Subcutaneous adipose tissue (tissue), 4 donors: ENCODE results near the gene SMIM13. TPM values are rescaled to one million over a fixed set of nuclear protein-coding genes. Genes with fewer than 3 reads are reported as not detected.

Source experiments
- total RNA-seq, 4 donors: library from RNA; depleted of rRNA; stranded (reverse); fragments of >200 nt; gene quantifications; one replicate each; pipeline ENCODE4 v1.1.0, GENCODE V29; 2016
- TF ChIP-seq, protein P1 (sequence below): fragments of 450-650 bp; IDR thresholded peaks from one replicate; pipeline ENCODE4 v1.5.1; 2016; ENCODE audit warnings: low read depth, mild to moderate bottlenecking, control low read depth, antibody characterized with exemption, moderate library complexity

Gene SMIM13
- total RNA-seq, 4 donors from 2014 or later = 4.0 to 9.9 (median 6.7) TPM

DNA sequence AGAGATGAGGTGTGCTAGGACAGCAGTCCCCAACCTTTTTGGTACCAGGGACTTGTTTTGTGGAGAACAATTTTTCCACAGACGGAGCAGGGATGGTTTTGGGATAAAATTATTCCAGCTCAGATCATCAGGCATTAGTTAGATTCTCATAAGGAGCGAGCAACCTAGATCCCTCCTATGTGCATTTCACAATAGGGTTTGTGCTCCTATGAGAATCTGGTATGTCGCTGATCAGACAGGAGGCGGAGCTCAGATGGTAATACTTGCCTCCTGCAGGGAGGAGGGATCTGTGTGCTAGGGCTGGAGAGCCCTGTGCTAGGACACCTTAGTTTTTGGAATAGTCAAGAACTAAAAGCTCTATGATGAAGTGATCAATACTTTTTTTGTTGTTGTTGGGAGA is 2.5 kb downstream of the SMIM13 start:
- TF ChIP-seq, protein P1, sequence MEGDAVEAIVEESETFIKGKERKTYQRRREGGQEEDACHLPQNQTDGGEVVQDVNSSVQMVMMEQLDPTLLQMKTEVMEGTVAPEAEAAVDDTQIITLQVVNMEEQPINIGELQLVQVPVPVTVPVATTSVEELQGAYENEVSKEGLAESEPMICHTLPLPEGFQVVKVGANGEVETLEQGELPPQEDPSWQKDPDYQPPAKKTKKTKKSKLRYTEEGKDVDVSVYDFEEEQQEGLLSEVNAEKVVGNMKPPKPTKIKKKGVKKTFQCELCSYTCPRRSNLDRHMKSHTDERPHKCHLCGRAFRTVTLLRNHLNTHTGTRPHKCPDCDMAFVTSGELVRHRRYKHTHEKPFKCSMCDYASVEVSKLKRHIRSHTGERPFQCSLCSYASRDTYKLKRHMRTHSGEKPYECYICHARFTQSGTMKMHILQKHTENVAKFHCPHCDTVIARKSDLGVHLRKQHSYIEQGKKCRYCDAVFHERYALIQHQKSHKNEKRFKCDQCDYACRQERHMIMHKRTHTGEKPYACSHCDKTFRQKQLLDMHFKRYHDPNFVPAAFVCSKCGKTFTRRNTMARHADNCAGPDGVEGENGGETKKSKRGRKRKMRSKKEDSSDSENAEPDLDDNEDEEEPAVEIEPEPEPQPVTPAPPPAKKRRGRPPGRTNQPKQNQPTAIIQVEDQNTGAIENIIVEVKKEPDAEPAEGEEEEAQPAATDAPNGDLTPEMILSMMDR = no peak

DNA sequence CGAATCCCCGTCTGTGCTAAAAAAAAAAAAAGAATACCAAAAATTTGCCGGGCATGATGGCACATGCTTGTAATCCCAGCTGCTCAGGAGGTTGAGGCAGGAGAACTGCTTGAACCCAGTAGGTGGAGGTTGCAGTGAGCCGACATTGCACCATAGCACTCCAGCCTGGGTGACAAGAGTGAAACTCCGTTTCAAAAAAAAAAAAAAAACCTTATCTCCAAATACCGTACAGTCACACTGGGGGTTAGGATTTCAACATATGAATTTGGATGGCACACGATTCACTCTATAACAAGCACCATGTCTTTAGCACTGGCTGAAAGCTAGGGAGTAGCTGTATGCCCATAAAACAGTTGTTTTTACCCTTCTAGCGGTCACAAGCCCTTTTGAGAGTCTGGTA is 3.8 kb downstream of the SMIM13 start:
- TF ChIP-seq, protein P1 = no peak

DNA sequence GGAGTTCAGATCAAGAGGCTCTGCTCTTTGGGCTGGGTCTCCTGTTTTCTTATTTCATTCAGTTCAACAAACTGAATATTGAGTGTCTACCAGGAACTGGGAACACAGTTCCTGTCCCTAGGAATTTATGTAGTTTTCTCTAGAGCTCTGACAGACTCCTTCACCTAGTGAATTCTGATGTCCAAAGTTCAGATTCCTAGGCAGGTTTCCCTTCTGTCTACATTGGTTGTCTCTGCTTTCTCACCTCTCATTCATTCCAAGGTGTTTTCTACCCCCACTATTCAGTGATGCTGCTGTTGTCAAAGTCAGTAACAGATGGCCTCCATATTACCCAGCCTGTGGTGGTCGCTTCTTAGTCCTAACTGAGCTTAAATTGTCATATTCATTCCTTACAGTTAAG is 4.4 kb downstream of the SMIM13 start:
- TF ChIP-seq, protein P1 = no peak

DNA sequence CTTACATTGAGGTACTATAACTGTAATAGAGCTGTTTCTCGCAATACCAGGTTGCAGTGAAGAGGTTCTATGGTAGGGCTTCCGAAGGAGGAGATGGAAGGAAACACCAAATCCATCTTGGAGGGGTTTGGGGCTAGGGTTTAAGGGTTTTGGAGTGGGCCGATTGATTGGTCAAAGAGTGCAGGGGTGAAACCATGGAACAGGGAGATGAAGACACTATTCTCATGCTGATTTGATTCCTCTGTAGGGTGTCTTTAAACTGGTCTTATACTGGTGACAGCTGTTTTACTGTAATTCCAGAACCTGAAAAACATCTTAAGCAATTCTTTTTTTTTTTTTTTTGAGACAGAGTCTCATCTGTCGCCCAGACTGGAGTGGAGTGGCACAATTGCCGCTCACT is 7.8 kb downstream of the SMIM13 start:
- TF ChIP-seq, protein P1 = no peak

DNA sequence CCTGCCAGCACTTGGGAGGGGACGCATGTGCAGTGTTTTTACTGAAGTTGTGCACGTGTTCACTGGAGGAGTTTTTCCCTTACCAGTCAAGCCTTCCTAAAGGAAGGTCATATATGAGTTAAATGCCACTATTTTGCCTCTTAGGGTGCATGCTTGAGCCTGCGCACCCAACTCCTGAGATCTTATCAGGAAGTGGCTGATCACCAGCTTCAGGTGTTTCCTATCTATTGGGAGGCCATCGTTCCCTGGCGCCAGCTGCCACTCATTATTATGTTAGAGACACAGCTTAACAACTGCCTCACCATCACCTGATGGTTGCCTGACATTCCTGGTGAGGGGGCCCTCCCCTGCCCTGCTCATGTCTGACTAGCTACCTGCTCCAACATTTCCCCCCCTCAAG is 9.4 kb downstream of the SMIM13 start:
- TF ChIP-seq, protein P1 = no peak

DNA sequence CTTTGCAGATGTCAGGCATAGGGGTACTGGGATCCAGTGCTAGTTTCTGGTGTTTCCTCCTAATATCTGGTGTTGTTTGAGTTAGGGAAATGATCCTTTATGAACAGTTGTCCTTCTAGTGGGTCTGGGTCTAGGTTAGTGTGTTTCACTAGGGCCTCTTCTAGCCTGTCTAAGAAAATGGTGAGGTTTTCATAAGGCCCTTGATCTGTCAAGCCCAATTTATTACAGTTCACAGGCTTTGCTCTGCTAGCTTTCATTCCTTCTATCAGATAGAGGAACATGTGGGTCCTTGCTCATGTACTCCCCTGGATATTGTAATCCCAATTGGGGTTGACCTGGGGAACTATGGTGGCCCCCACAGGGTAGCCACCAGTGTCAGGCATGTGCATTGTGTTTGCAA is 15.1 kb downstream of the SMIM13 start:
- TF ChIP-seq, protein P1 = no peak

DNA sequence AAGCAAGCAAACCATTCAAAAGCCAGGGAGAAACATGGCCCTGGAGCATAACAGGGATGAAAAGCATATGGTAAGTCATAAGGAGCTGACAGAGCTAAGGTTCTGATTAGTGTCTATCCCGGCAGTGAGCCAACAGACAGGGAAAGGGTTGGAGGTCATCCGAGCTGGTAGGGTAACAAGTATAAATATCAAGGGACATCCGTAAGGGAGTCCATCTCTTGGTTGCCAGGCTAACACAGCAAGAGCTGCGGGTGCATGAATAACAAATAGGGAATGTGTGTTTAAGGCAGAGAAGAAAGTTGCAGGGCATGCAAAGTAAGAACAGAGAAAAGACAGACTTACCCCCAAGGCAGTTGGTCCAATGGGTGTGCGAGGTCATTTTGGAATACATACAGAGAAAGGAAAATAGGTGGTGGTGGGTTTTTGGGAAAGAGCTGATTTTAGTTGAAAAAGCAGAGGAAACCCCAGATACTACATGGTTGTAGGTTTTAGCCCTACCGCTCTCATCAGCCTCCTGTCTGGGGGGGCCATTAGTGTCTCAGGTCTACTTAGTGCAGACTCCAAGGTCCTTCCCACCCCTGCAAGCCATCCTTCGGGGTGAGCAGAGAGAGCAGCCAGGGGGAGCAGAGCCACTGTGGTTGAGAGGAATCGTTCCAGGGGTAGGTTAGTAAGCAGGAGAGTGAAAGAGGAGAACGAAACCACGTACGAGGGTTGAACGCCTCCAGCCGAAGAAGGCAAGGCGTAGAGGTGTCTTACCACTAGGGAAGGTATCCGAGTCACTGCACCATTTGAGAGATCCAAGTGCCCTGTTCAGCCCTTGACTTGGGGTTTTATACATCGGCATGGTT is 17.5 kb downstream of the SMIM13 start, which contains the start of gene ERVFRD-1:
Gene ERVFRD-1 (minus strand): TSS at position 805 of the 848 bp plus-strand sequence. CDS start 6,415 bp downstream, outside the sequence.
- TF ChIP-seq, protein P1 = no peak
